ENCODE results near the gene TINAGL1.

The TINAGL1 gene

GRCh38 chr1:31568895-31569595 lies 7.3 kb upstream of the TINAGL1 start:
- no peak for DNase-seq (ENCODE audit: low read depth in 4 of 4, low spot score in 1 of 4)

- DNase-seq (ENCODE audit: low read depth in 4 of 4, low spot score in 1 of 4) = no peak
Observed at GRCh38 chr1:31569596-31570173, 6.6 kb upstream of the TINAGL1 start.

- DNase-seq (ENCODE audit: low read depth in 4 of 4, low spot score in 1 of 4) = no peak
Observed at GRCh38 chr1:31570228-31570627, 6.1 kb upstream of the TINAGL1 start.

GRCh38 chr1:31570906-31571305 lies 5.4 kb upstream of the TINAGL1 start:
- no peak for DNase-seq (ENCODE audit: low read depth in 4 of 4, low spot score in 1 of 4)

- DNase-seq (ENCODE audit: low read depth in 4 of 4, low spot score in 1 of 4) = no peak
Observed at GRCh38 chr1:31571340-31572295, 4.7 kb upstream of the TINAGL1 start.

GRCh38 chr1:31572323-31573104 lies 3.8 kb upstream of the TINAGL1 start:
- DNase-seq (ENCODE audit: low read depth in 4 of 4, low spot score in 1 of 4) = no peak

- DNase-seq (ENCODE audit: low read depth in 4 of 4, low spot score in 1 of 4) = no peak
Observed at GRCh38 chr1:31573261-31573660, 3.1 kb upstream of the TINAGL1 start.

GRCh38 chr1:31574749-31575368 lies 1.5 kb upstream of the TINAGL1 start:
- DNase-seq (ENCODE audit: low read depth in 4 of 4, low spot score in 1 of 4) = no peak

- no peak for DNase-seq (ENCODE audit: low read depth in 4 of 4, low spot score in 1 of 4)
Observed at GRCh38 chr1:31575369-31576140, 760 bp upstream of the TINAGL1 start.

DNA sequence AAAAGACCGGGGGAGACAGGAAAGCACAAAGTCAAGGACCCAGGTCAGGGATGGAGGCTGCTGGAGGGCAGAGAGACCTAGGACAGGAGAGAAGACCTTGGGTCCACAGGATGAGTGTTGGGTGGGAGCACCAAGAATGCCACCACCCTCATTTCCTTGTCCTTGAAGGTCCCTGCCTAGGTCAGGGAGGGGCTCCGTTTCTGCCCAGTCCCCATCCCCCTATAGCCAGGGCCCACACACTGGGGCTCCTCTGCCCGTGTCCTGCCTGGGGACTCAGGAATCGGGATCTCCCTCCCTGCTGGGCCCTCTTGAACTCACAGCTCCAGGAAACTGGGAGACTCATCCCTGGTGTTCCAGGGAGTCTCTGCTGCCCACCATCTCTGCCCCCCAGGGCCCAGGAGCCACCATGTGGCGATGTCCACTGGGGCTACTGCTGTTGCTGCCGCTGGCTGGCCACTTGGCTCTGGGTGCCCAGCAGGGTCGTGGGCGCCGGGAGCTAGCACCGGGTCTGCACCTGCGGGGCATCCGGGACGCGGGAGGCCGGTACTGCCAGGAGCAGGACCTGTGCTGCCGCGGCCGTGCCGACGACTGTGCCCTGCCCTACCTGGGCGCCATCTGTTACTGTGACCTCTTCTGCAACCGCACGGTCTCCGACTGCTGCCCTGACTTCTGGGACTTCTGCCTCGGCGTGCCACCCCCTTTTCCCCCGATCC lies 584 bp downstream of the TINAGL1 start:
- no peak for DNase-seq (ENCODE audit: low read depth in 4 of 4, low spot score in 1 of 4)

GRCh38 chr1:31577515-31578192 lies 1.3 kb downstream of the TINAGL1 start:
- DNase-seq (ENCODE audit: low read depth in 4 of 4, low spot score in 1 of 4) = no peak

GRCh38 chr1:31579374-31579773 lies 3.1 kb downstream of the TINAGL1 start:
- DNase-seq (ENCODE audit: low read depth in 4 of 4, low spot score in 1 of 4) = no peak

- DNase-seq (ENCODE audit: low read depth in 4 of 4, low spot score in 1 of 4) = no peak
Observed at GRCh38 chr1:31580513-31580870, 4.2 kb downstream of the TINAGL1 start.

DNA sequence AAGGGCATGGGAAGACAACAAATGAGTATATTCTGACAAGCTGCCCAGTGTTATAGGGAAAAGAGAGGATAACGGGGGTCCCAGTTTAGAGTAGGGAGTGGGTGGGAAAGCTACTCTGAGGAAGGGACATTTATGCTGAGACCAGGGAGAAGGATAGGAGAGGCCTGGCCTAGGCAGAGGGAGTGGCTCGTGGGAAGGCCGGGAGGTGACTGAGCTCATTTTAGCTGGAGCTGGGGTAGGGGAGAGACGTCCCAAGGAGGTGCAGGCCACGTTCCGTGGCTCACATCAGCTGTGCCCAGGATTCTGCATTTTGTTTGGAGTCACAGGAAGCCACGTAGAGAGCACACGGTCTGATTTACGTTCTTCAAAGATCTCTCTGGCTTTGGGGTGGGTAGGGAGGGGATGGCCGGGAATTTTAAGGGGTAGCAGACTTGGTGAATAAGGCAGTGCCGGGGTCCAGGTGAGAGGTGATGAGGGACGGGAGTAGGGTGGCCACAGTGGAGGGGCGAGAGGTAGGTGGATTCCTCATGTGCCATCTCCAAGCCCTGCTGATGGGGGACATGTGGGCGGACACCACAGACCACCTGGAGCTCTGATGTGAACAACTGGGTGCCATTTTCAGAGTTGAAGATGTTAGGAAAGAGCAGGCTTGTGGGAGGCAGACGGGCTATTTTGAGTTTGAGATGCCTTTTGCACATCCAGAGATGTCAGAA lies 4.7 kb downstream of the TINAGL1 start:
- DNase-seq (ENCODE audit: low read depth in 4 of 4, low spot score in 1 of 4) = no peak

DNA sequence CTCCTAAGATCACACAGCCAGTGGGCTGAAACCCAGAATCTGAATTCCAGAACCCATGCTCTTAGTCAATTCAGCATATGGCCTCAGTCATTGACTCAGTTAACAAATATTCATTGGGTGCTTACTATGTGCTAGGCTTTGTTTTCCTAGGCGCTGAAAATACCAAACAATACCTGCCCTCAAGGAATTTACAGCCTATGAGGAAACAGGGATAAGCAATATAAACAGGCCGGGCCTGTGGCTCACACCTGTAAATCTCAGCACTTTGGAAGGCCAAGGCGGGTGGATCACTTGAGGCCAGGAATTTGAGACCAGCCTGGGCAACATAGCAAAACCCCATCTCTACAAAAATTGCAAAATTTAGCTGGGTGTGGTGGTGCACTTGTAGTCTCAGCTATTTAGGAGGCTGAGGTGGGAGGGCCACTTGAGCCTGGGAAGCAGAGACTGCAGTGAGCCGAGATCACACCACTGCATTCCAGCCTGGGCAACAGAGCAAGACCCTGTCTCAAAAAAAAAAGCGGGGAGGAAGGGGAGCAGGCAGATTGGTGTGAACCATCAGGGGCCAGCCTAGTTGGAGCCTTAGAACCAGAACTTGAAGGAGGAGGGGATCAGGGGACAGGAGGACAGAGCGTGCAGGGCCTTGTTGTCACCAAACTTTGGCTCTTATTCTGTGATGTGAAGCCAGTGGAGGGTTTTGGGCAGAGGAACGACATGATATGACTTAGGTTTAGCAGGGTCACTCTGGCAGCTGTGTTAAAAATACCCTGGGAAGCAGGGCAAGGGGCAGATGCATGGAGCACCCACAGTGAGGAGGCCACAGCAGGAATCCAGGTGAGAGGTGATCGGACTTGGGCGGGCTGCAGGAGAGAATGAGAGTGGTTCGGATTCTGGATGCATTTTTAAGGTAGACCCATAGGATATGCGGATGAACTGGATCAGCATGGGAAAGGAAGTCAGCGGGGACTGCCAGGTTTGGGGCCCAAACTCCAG lies 5.8 kb downstream of the TINAGL1 start:
- DNase-seq (ENCODE audit: low read depth in 4 of 4, low spot score in 1 of 4) = no peak

DNA sequence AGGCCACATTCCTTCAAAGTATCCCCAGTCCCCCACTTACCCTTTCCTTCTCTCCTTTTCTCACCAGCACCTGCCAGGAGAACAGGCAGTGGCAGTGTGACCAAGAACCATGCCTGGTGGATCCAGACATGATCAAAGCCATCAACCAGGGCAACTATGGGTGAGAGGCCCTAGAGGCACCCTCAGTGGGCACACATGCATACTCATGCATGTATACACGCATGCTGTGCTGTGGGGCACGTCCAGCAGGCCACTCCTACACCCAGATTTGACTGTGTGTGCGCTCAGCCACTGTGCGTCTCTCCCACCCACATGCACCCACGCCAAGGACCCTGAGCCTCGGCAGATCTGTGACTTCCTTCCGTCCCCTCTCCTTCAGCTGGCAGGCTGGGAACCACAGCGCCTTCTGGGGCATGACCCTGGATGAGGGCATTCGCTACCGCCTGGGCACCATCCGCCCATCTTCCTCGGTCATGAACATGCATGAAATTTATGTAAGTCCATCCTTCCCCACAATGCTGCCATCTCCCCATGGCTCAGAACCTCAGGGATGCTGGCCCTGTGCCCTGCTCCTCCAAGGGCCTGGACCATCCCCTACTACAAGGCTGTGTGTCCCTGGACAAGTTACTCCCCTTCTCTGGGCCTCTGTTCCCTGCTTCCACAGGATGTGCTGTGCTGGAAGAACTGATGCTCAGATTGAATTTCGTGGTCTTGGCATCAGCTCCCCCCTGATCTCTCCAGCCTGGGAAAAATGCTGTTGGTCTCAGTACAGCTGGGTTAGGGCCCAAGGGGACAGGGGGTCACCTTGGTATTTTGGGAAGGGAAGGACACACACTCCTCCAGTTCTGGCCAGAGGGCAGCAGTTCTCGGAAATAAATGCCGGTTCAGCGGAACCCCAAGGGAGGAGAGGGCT lies 7.0 kb downstream of the TINAGL1 start:
- no peak for DNase-seq (ENCODE audit: low read depth in 4 of 4, low spot score in 1 of 4)
